Common myeloid progenitor, CD34-positive (primary cell): ENCODE data around the gene ZNF799. TPM values are rescaled to one million over a fixed set of nuclear protein-coding genes. Genes with fewer than 3 reads are reported as not detected.
"Not testable (repeated sequence)": the region's sequence is repeated elsewhere in the genome, so short reads cannot be mapped to it uniquely, and the experiment has no call there.

ENCODE experiments used
- CTCF ChIA-PET: fragments of 350-600 bp; sonication (Branson Sonifier 250); formaldehyde crosslinking; loops from one replicate; lab custom pipeline; 2021; ENCODE audit warnings: antibody characterized with exemption; lab: Charles Lee
- POLR2A ChIA-PET: fragments of 350-600 bp; sonication (Branson Sonifier 250); formaldehyde crosslinking; loops from one replicate; lab custom pipeline; 2021; ENCODE audit warnings: antibody characterized with exemption; lab: Charles Lee
- DNase-seq, 3 donors: peaks; one replicate each; pipeline versions ENCODE4 v3.0.0 to v3.0.0-alpha.2; 2013
- H3K27ac ChIP-seq, 2 experiments: 1 replicate in 1 of 2; 2 replicates in 1 of 2; pipeline ENCODE4 v1.7.0; 2013; ENCODE audit warnings: inconsistent platforms in 2 of 2, low read length in 2 of 2, mild to moderate bottlenecking in 2 of 2, low read depth in 1 of 2, moderate library complexity in 1 of 2; ENCODE audit not compliant: severe bottlenecking in 2 of 2, insufficient read depth in 1 of 2, poor library complexity in 1 of 2
- H3K27me3 ChIP-seq, 5 experiments: replicated peaks in 2 of 5; 1 replicate in 3 of 5; 2 replicates in 2 of 5; pipeline versions ENCODE4 v1.6.1 to v1.7.0; 2013; ENCODE audit warnings: low read length in 4 of 5, mild to moderate bottlenecking in 2 of 5, moderate library complexity in 2 of 5, inconsistent platforms in 1 of 5; ENCODE audit not compliant: insufficient read depth in 5 of 5, control insufficient read depth in 4 of 5
- H3K36me3 ChIP-seq, 4 experiments: 1 replicate in 2 of 4; 2 replicates in 2 of 4; pipeline versions ENCODE4 v1.6.1 to v1.7.0; 2013; ENCODE audit warnings: low read length in 3 of 4, control low read depth in 1 of 4, mild to moderate bottlenecking in 1 of 4; ENCODE audit not compliant: control insufficient read depth in 4 of 4, insufficient read depth in 4 of 4
- H3K4me1 ChIP-seq, 4 experiments: 1 replicate in 3 of 4; 2 replicates in 1 of 4; pipeline versions ENCODE4 v1.6.1 to v1.7.1; 2013; ENCODE audit warnings: low read length in 3 of 4, mild to moderate bottlenecking in 3 of 4, control low read depth in 1 of 4, inconsistent platforms in 1 of 4, moderate library complexity in 1 of 4; ENCODE audit not compliant: control insufficient read depth in 4 of 4, insufficient read depth in 4 of 4; ENCODE audit errors: control extremely low read depth in 1 of 4
- H3K4me3 ChIP-seq, 7 experiments: 1 replicate in 4 of 7; 2 replicates in 3 of 7; pipeline versions ENCODE4 v1.5.1 to v1.7.0; 2013; ENCODE audit warnings: mild to moderate bottlenecking in 7 of 7, low read length in 6 of 7, moderate library complexity in 6 of 7, inconsistent platforms in 2 of 7, low read depth in 2 of 7, control low read depth in 1 of 7; ENCODE audit not compliant: insufficient read depth in 4 of 7, control insufficient read depth in 1 of 7; ENCODE audit errors: extremely low read depth in 1 of 7
- H3K9me3 ChIP-seq, 5 experiments: 1 replicate in 4 of 5; 2 replicates in 1 of 5; pipeline versions ENCODE4 v1.6.1 to v1.7.1; 2013; ENCODE audit warnings: low read length in 4 of 5, mild to moderate bottlenecking in 2 of 5, inconsistent platforms in 1 of 5, low read depth in 1 of 5, moderate library complexity in 1 of 5; ENCODE audit not compliant: control insufficient read depth in 4 of 5, insufficient read depth in 2 of 5; ENCODE audit errors: control extremely low read depth in 1 of 5
- WGBS: methylation state at CpG from one replicate; pipeline ENCODE4 v1.1.5; 2013; ENCODE audit not compliant: insufficient coverage; 5-methylcytosine and 5-hydroxymethylcytosine counted together
- polyA plus RNA-seq: library from polyadenylated mRNA; unstranded; fragments of 120-200 nt; gene quantifications from one replicate; pipeline ENCODE4 v1.2.1, GENCODE V29; 2013

The ZNF799 gene
- polyA plus RNA-seq, result 4.8 TPM

DNA sequence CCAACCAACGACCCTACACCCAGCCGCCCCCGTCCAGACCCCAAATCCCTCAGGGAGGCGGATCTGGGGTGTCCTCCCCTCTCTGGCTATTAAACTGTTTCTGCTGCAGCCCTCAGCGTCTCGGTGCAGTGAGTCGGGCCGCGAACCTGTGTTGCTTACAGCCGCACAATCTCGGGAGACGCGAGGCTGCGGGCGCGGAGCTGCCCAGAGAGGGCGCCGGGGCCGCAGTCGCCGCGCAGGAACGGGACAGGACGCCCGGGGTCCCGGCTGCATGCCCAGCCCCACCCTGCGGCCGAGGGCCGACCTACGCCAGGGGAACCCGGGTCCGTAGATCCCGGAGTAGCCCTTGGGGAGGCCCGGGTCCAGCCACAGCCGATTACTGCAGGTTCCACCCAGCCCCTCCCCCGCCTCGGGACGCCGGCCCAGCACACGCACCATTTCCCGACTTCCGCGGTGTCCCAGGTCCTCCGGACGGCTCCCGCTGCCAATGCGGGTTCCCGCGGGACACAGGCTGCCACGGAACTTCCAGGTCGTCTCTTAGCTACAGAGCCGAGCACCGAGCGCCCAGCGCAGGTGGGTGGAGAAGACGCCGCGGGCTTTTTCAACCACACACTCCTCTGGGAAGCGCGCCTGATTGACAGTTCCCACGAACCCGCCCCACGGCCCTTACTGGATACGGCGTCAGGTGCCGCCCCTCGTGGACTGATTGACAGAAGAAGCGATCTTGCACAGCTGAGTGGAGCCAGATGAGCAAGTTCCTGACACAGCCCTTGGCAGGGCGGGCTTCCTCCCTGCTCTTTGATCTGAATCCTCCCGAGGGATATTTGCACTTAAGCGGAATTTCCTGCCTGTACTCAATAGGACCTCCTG lies at the start of gene ZNF799:
Gene ZNF799 (minus strand): TSS at position 639 of the 870 bp plus-strand sequence. CDS start 201 bp downstream, at position 438.
- POLR2A ChIA-PET, result interaction anchor here (1.0 to 1.8 kb wide), 3 partner anchors 36 to 82 kb away, joined by 3 to 6 read pairs (median 3); partner anchors contain the start of genes ZNF442 and ZNF443
- Histone ChIP-seq H3K27me3 (no peaks in the 10 kb centered on the region), H3K9me3 (peaks cover 0 to 2% (median 0%) of the 10 kb centered on the region in 5 experiments), H3K36me3 (no peaks in the 10 kb centered on the region), H3K4me3 (peak within 1 kb of the TSS; percentile 76 to 95 (median 88)), H3K4me1 (peaks cover 0 to 8% (median 5%) of the 10 kb centered on the region in 4 experiments), H3K27ac (peak within 1 kb of the TSS in 1 of 2 experiments; percentile 68)
- CTCF ChIA-PET, result no interaction called here
- DNase-seq, result peak; percentile 94 to 97 (median 95)
- 0% methylated on average over 59 of the region's 71 CpGs for WGBS

DNA sequence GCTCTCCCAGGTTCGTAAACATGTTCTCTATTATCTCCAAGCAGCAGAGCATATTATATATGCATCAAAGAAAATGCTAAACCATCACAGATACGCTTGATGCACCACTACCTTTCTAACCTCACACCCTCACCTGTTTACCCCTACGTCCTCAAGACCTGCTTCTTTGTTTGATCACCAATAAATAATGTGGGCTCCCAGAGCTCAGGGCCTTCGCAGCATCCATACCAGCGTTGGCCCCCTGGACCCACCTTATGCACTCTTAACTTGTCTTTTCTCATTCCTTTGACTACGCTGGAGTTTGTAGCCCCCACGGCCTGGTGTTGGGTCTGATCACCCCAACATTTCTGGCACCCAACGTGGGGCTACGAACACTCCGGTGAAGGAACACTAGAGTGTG lies 49.8 kb upstream of the ZNF799 start:
- H3K36me3 ChIP-seq, result peaks cover 0 to 8% (median 2%) of the 10 kb centered on the region in 4 experiments
- 79% methylated on average over 10 of the region's 10 CpGs for WGBS
- H3K4me3 ChIP-seq, result no peak overlapping the region
- ChIA-PET CTCF (no interaction called here), POLR2A (interaction anchor here (0.6 kb wide), 1 partner anchor 11 kb away, joined by 3 read pairs; no protein-coding TSS in a partner anchor)
- DNase-seq, result peak; percentile 14 to 62 (median 36)
- H3K27me3 ChIP-seq, result no peaks in the 10 kb centered on the region
- no peaks in the 10 kb centered on the region for H3K4me1 ChIP-seq
- no peak overlapping the region for H3K27ac ChIP-seq
- peaks cover 1 to 51% (median 37%) of the 10 kb centered on the region in 5 experiments for H3K9me3 ChIP-seq

- no peak overlapping the region for H3K27ac ChIP-seq
- 50% methylated on average over 2 of the region's 2 CpGs for WGBS
- no peaks in the 10 kb centered on the region for H3K4me1 ChIP-seq
- peaks cover 0 to 4% (median 0%) of the 10 kb centered on the region in 4 experiments for H3K36me3 ChIP-seq
- H3K4me3 ChIP-seq, result no peak overlapping the region
- peaks cover 0 to 47% (median 35%) of the 10 kb centered on the region in 5 experiments for H3K9me3 ChIP-seq
- ChIA-PET CTCF (no interaction called here), POLR2A (no interaction called here)
- DNase-seq, result no peak
- no peaks in the 10 kb centered on the region for H3K27me3 ChIP-seq
These were observed 47.7 kb upstream of the ZNF799 start for GRCh38 chr19:12448808-12449207.

- CTCF ChIA-PET, result interaction anchor here (1.0 to 2.4 kb wide), 3 partner anchors 41 to 108 kb away, joined by 3 to 7 read pairs (median 3); partner anchors contain the start of genes ZNF442 and ZNF563
- H3K27me3 ChIP-seq, result no peaks in the 10 kb centered on the region
- H3K9me3 ChIP-seq, result peaks cover 0 to 5% (median 0%) of the 10 kb centered on the region in 5 experiments
- H3K4me1 ChIP-seq, result peaks cover 0 to 9% (median 8%) of the 10 kb centered on the region in 4 experiments
- H3K27ac ChIP-seq, result peak within 1 kb of the TSS in 1 of 2 experiments; percentile 73
- POLR2A ChIA-PET, result interaction anchor here (0.6 to 1.7 kb wide), 8 partner anchors 10 to 146 kb away, joined by 3 to 9 read pairs (median 3); partner anchors contain the start of genes ZNF44 and ZNF799
- under 1% methylated on average over 33 of the region's 59 CpGs for WGBS
- peak; percentile 98 to 99 (median 98) for DNase-seq
- H3K36me3 ChIP-seq, result no peaks in the 10 kb centered on the region
- peak within 1 kb of the TSS; percentile 50 to 93 (median 78) for H3K4me3 ChIP-seq
These were observed 39.7 kb upstream of the ZNF799 start, which contains the start of gene ZNF443 for GRCh38 chr19:12440541-12441316. Gene ZNF443, minus strand, starts transcription at chr19:12441021. Its CDS starts 107 bp downstream, at chr19:12440914.

DNA sequence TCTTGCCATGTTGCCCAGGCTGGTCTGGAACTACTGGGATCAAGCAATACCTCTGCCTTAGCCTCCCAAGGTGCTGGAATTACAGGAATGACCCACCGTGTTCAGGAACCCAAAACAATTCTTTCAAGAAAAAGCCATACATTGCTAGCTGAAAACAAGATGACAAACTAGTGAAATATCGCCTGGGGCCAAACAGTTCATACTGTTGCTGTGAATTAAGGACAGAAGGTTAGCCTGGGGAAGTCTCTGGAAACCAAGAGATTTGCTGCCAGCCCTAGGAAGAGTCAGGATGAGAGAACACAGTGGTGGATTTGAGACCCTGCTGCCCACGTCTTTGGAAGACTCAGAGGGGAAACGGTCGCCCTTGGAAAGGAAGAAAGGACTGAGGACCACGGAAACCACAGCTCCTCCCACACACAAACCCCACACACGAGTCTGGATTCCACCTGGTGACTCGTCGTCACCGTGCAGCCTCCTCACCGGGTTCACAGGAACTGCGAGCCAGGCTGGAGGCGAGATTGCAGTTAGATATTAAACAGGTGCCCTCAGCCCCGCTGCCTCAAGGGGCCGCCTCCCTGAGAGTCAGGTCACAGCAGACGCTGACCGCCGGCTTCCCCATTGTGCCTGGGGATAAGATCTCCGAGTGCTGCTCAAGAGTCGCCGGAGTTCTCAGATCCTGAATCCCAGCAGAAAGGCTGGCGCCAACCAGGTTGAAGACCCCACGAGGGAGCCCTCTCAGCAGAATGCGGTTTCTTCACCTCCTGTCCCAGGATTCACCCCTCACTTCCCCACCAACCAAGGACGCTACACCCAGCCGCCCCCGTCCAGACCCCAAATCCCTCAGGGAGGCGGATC lies 38.8 kb upstream of the ZNF799 start:
- peak overlapping the region in 1 of 2 experiments; percentile 66 for H3K27ac ChIP-seq
- CTCF ChIA-PET, result interaction anchor here (1.0 to 2.4 kb wide), 4 partner anchors 17 to 107 kb away, joined by 3 to 7 read pairs (median 3); partner anchors contain the start of genes ZNF442 and ZNF563
- not testable (repeated sequence) for H3K4me1 ChIP-seq, H3K9me3 ChIP-seq, H3K27me3 ChIP-seq, H3K36me3 ChIP-seq
- POLR2A ChIA-PET, result interaction anchor here (0.7 to 1.7 kb wide), 5 partner anchors 11 to 145 kb away, joined by 3 to 9 read pairs (median 3); partner anchors contain the start of genes ZNF44 and ZNF799
- peak; percentile 48 to 90 (median 89) for DNase-seq
- WGBS, result 2% methylated on average over 8 of the region's 28 CpGs
- H3K4me3 ChIP-seq, result peak overlapping the region; percentile 50 to 93 (median 78)
